ENCODE results near the gene RASGEF1B.

Gene RASGEF1B

DNA sequence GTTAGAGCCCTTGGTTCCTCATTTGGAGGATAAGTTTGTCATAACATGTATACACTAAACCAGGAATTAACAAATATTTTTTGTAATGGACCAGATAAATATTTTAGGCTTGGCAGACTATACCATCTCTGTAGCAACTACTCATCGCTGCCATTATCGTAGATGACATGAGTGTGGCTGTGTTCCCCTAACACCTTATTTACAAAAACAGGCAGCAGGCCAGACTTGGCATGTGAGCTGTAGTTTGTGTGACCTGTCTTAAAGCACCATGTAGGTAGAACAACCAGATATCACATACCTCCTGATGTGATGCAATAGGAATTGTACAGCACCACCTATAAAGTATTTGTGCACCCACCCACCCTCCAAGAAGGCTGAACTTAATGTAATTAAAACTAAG lies 82.0 kb downstream of the RASGEF1B start:
- no peak overlapping the region for H3K4me3 ChIP-seq (ENCODE audit: low read length)
- TF ChIP-seq, protein P1, sequence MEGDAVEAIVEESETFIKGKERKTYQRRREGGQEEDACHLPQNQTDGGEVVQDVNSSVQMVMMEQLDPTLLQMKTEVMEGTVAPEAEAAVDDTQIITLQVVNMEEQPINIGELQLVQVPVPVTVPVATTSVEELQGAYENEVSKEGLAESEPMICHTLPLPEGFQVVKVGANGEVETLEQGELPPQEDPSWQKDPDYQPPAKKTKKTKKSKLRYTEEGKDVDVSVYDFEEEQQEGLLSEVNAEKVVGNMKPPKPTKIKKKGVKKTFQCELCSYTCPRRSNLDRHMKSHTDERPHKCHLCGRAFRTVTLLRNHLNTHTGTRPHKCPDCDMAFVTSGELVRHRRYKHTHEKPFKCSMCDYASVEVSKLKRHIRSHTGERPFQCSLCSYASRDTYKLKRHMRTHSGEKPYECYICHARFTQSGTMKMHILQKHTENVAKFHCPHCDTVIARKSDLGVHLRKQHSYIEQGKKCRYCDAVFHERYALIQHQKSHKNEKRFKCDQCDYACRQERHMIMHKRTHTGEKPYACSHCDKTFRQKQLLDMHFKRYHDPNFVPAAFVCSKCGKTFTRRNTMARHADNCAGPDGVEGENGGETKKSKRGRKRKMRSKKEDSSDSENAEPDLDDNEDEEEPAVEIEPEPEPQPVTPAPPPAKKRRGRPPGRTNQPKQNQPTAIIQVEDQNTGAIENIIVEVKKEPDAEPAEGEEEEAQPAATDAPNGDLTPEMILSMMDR (IDR thresholded peaks at IDR 0.05; ENCODE audit: insufficient read depth, low read depth, low read length, missing control alignments): no peak
- no peak for DNase-seq (ENCODE audit: low read depth)

DNA sequence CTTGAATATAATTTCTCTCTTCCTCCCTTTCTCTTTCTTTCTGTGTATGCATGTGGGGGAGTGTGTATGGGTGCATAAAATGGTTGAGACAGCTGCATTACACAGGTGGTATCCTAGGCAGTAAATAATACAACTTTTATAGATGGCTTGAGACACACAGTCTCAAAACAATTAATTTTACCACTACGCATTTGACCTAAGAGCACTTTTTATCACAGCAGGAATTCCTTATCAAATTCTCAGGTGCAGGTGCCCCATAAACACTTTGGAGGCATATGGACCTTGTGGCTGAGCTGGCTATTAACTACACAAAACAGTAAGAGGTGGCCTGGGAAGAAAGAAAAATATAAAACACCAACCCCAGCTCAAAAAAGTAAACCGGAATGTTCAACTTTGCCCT lies 91.3 kb downstream of the RASGEF1B start:
- no peak for DNase-seq (ENCODE audit: low read depth)
- TF ChIP-seq, protein P1 (IDR thresholded peaks at IDR 0.05; ENCODE audit: insufficient read depth, low read depth, low read length, missing control alignments): no peak
- H3K4me3 ChIP-seq (ENCODE audit: low read length): no peak overlapping the region

DNA sequence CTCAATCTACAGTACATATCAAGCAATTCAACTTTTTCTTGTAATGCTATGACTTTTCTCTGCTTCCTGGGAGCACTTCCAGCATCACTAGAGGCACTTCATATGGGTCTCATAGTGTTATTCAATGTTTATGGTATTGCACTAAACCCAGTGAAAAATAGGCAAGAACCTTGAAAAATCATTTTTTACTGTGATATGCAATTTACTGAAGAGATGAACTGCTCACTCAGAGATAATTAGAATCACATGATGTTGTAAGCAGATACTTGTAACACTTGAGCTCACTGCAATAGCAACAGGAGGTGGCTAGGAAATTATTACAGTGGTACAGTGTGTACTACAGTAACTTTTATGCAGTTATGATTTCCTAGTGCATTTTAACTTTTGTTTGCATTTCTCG lies 93.3 kb downstream of the RASGEF1B start:
- no peak for DNase-seq (ENCODE audit: low read depth)
- TF ChIP-seq, protein P1 (IDR thresholded peaks at IDR 0.05; ENCODE audit: insufficient read depth, low read depth, low read length, missing control alignments): no peak
- no peak overlapping the region for H3K4me3 ChIP-seq (ENCODE audit: low read length)

DNA sequence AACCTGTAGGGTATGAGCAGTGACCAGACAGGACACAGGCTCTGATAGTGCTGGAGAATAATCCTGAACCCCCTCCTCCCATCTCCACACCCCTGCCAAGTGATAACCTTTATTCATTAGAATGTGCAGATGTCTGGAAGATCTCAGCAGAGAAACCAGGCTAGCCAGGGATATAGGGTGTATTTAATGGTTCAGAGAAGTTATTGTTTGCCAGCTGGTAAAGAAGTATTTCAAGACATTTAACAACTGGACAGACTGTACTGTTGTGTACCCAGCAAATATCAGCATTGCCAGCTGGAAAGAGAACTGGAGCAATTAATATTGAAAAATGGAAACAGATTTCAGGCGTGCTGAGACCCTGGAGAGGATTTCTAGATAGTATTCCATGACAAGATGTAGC lies 94.5 kb downstream of the RASGEF1B start:
- TF ChIP-seq, protein P1 (IDR thresholded peaks at IDR 0.05; ENCODE audit: insufficient read depth, low read depth, low read length, missing control alignments): no peak
- H3K4me3 ChIP-seq (ENCODE audit: low read length): no peak overlapping the region

DNA sequence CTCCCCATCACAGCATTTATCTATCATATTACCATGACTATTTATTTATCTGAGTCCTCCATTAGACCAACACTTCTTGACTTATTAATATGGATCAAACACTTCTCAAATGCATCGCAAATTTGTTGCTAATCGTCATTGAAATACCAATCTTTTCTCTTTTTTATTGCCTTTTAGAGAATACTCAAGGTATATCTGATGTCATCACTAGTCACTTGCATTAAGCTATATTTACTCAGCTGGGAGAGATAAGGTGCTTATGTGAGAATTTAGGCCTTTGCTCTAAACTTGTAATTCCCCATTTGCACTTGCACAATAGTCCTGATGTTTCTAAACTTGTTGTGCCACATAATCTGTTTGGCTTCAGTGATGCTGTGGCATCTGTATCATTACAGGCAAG lies 95.0 kb downstream of the RASGEF1B start:
- TF ChIP-seq, protein P1 (IDR thresholded peaks at IDR 0.05; ENCODE audit: insufficient read depth, low read depth, low read length, missing control alignments): no peak
- H3K4me3 ChIP-seq (ENCODE audit: low read length): no peak overlapping the region
- no peak for DNase-seq (ENCODE audit: low read depth)

More for the DNA sequence above, 94.5 kb downstream of the RASGEF1B start:
- no peak for DNase-seq (ENCODE audit: low read depth)

Measured in epithelial cell of esophagus (primary cell).